ENCODE measurements around the gene ORAI2.

The ORAI2 gene

GRCh38 chr7:102415685-102416225 is 17.6 kb upstream of the ORAI2 start:
- DNase-seq (ENCODE audit: low read depth in 3 of 3): peak; percentile 26 to 52 (median 52)

- DNase-seq (ENCODE audit: low read depth in 3 of 3): no peak
These were observed 17.0 kb upstream of the ORAI2 start for GRCh38 chr7:102416406-102416805.

GRCh38 chr7:102417105-102417504 is 16.3 kb upstream of the ORAI2 start:
- DNase-seq (ENCODE audit: low read depth in 3 of 3): no peak

GRCh38 chr7:102418592-102418991 is 14.8 kb upstream of the ORAI2 start:
- no peak for DNase-seq (ENCODE audit: low read depth in 3 of 3)

GRCh38 chr7:102421706-102422240 is 11.6 kb upstream of the ORAI2 start:
- no peak for DNase-seq (ENCODE audit: low read depth in 3 of 3)

GRCh38 chr7:102424129-102424551 is 9.2 kb upstream of the ORAI2 start:
- DNase-seq (ENCODE audit: low read depth in 3 of 3): no peak

GRCh38 chr7:102424787-102425218 is 8.6 kb upstream of the ORAI2 start:
- no peak for DNase-seq (ENCODE audit: low read depth in 3 of 3)

GRCh38 chr7:102425639-102426267 is 7.6 kb upstream of the ORAI2 start:
- peak; percentile 61 to 73 (median 67) for DNase-seq (ENCODE audit: low read depth in 3 of 3)

GRCh38 chr7:102426268-102427018 is 6.9 kb upstream of the ORAI2 start:
- DNase-seq (ENCODE audit: low read depth in 3 of 3): peak; percentile 59 to 75 (median 72)

- DNase-seq (ENCODE audit: low read depth in 3 of 3): no peak
These were observed 6.4 kb upstream of the ORAI2 start for GRCh38 chr7:102427019-102427405.

GRCh38 chr7:102429141-102429899 is 4.1 kb upstream of the ORAI2 start:
- DNase-seq (ENCODE audit: low read depth in 3 of 3): no peak

- DNase-seq (ENCODE audit: low read depth in 3 of 3): no peak
These were observed 1.6 kb upstream of the ORAI2 start for GRCh38 chr7:102431617-102432298.

- DNase-seq (ENCODE audit: low read depth in 3 of 3): no peak
These were observed 745 bp upstream of the ORAI2 start for GRCh38 chr7:102432442-102433218.

GRCh38 chr7:102434039-102434486 is 688 bp downstream of the ORAI2 start:
- DNase-seq (ENCODE audit: low read depth in 3 of 3): no peak

GRCh38 chr7:102436118-102436517 is 2.7 kb downstream of the ORAI2 start:
- no peak for DNase-seq (ENCODE audit: low read depth in 3 of 3)

GRCh38 chr7:102439963-102440795 is 6.8 kb downstream of the ORAI2 start:
- no peak for DNase-seq (ENCODE audit: low read depth in 3 of 3)

- no peak for DNase-seq (ENCODE audit: low read depth in 3 of 3)
These were observed 11.7 kb downstream of the ORAI2 start for GRCh38 chr7:102444961-102445673.

- no peak for DNase-seq (ENCODE audit: low read depth in 3 of 3)
These were observed 12.3 kb downstream of the ORAI2 start for GRCh38 chr7:102445674-102446071.

Measured in stimulated activated CD4-positive, alpha-beta T cell treated with anti-CD3 and anti-CD28 coated beads, TNF-alpha, amount 100 ng/mL, for 48 hours (primary cell).